Cardiac septum (tissue), 1 donor: ENCODE results near the gene UNC13B. TPM values are rescaled to one million over a fixed set of nuclear protein-coding genes. Genes with fewer than 3 reads are reported as not detected.
"Not testable (repeated sequence)": the region's sequence is repeated elsewhere in the genome, so short reads cannot be mapped to it uniquely, and the experiment has no call there.

Experiments
- DNase-seq: peaks from one replicate; pipeline ENCODE4 v3.0.0-alpha.2; 2020; ENCODE audit warnings: low spot score
- intact Hi-C: fragments of 100-400 bp; cut with DNase I; formaldehyde crosslinking; loops from one replicate; pipeline ENCODE4 v1.14.0; 2022
- long read RNA-seq: library from polyadenylated mRNA; unstranded; transcript quantifications from one replicate; pipeline ENCODE4 v2.0.0, GENCODE V29; 2021
- total RNA-seq: library from RNA; stranded (reverse); fragmentation: NEBNext Ultra II Directional; extraction: Animal tissue kit (Norgen Biotek cat#: 25700); gene quantifications from one replicate; pipeline ENCODE4 v1.2.1, GENCODE V29; 2021
- donor health status: DM: no; HTN: no; CAD: no.

The UNC13B gene
- total RNA-seq: 24.7 TPM
- long read RNA-seq, partial matches to known transcripts: 28 of 30 reads
- long read RNA-seq, other reads (novel, unspliced or antisense): 2 of 30 reads

DNA sequence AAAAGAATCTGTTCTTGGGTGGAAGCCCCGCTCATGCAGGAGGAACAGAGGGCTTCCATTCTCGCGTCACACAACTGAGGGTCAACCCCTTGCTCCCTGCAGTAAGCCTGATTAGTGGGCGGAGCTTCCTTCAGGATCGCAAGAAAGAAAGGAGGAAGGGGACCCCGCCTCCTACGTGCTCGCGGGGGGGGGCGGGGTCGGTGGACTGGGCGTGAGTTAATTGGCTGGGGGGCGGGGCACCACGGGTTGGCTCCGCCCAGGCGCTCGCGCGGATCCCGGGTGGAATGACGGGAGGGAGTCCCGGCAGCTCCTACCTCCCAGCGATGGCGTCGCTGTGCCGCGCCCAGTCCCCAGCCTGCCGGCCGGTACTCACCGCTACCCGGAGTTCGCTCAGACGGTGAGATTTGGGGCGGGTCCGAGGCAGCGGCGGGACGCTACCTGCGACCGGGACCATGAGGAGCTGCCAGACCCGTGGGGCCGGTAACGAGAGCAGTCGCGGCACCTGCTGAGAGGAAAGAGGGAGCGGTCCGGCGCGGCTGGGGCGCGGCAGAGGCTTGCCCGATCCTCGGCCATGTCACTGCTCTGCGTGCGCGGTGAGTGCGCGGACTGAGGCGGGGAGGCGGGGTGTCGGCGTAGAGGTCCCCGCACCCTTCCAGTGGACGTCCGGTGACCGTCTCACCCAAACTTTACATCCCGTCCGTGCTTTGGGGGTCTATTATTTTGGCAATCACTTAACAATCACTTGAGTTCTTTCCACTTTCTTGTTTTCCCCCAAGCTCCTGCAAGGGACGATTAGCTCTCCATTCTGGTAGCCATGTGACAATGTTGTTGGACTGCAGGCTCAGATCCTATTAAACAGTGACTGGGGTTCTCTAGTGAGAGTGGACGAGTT, at the start of gene UNC13B:
Gene UNC13B, plus strand, starts transcription at position 297 of the 892 bp plus-strand sequence. Its CDS starts 275 bp downstream, at position 572.
- DNase-seq: peak; percentile 96
- intact Hi-C loops: loop anchor here (1.0 to 5.0 kb wide), 2 partner anchors 47 to 95 kb away; partner anchors contain the start of gene ATOSB

DNA sequence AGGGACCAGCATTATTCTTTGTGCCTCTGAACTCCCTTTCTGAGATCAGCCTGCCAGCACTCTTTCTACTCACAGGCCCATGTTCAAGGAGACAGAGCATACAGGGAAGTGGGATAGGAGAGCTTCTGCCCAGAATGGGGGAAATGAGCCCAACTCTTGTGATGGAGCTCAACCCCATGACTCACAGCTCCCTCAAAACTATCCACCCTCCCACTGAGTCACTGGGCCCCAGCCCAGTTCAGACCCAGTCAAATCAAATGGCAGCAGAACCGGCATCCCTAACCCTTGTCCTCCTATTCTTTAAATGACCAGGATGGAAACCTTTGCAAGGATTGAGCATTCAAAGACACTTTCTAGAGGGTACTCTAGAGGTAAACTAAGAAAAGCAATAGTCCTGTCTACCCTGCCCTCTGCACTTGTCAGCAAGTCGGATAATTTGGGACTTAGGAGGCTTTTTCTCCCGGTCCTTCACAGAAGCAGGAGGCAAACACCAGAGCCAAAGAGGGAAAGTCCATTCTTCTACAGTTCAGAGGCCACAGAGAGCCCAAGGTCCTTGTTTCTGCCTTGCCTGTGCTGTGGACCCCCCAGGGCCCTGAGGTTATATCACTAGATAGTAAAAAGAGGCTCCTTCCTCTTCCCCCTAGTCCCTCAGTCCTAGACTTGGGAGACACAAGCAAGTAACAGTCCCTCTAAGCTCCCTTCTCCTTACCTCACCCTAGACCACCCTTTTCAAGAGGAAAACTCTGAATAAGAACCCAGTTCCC, 49.4 kb upstream of the UNC13B start:
- no peak for DNase-seq
- intact Hi-C loops: loop anchor here (10.0 kb wide), 2 partner anchors 442 to 492 kb away; partner anchors contain the start of gene TESK1

DNA sequence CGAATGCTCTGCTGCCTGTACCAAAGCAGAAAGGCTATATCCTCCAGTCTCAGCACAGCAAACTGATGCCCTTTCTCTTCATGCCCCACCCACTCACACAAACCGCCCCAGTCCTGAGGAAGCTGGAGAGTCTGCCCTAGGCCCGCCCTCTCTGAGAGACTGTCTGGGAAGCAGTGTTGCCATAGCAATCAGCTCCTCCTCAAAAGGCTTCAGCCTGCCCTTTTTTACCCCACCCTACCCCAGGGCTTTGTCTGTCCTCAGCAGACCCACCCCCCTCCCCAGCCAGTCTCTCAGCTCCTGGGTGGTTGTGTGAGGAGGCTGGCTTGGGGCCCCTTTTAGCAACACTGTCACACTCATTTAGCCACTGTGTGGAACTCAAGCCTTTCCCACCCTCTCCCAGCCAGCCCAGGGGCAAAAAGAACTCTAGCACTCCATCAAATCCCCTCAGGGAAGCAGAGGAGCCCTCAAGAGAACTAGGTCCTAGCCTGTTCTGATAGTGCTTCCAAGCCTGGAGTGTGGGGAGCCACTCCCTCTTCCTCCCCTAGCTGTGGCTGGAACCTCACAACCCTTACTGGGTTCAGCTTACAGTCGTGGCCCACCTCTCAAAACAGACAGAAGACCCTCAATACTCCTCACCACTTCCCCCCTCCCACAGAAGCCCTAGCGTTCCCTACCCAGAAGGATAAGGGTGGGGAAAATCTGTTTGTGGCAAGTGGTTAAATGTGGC, 47.5 kb upstream of the UNC13B start:
- DNase-seq: peak; percentile 92
- intact Hi-C loops: loop anchor here (10.0 kb wide), 2 partner anchors 441 to 491 kb away; partner anchors contain the start of gene TESK1

DNA sequence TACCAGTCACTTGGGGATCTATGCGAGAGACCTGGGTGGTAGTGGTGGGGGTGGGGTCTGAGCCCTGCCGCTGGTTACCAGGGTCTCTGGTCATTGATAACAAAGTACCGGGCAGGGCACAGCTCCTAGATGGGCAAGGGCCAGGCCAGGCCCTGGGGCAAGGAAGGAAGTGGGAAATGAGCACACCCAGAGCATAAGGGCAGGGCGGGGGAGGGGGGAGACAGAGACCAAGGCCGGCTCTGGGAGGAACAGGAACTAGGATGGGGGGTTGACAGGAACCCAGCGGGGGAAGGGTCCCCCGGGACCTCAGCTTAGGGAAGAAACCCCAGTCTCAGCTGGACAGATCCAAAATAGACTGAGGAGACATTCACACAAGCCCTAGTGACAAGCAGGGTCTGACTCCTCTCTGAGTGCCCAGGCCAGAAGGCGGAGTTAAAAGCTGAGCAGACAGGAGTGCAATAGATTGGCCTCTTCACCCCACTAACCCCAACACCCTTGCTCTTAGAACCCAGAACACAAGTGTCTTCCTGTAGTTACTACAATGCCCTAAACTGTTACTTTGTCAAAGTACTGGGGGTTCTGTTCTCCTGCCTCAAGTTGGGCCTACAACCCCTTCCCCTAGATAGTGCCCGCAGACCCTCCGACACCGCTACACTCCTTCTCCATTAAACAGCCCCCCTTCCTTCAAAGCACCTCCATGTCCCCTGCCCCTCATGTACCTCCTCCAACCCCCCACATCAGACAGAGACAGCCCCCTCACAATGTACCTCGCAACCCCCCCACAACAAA, 46.8 kb upstream of the UNC13B start:
- peak; percentile 91 for DNase-seq
- intact Hi-C loops: loop anchor here (1.0 to 10.0 kb wide), 3 partner anchors 47 to 490 kb away; partner anchors contain the start of genes TESK1 and UNC13B

DNA sequence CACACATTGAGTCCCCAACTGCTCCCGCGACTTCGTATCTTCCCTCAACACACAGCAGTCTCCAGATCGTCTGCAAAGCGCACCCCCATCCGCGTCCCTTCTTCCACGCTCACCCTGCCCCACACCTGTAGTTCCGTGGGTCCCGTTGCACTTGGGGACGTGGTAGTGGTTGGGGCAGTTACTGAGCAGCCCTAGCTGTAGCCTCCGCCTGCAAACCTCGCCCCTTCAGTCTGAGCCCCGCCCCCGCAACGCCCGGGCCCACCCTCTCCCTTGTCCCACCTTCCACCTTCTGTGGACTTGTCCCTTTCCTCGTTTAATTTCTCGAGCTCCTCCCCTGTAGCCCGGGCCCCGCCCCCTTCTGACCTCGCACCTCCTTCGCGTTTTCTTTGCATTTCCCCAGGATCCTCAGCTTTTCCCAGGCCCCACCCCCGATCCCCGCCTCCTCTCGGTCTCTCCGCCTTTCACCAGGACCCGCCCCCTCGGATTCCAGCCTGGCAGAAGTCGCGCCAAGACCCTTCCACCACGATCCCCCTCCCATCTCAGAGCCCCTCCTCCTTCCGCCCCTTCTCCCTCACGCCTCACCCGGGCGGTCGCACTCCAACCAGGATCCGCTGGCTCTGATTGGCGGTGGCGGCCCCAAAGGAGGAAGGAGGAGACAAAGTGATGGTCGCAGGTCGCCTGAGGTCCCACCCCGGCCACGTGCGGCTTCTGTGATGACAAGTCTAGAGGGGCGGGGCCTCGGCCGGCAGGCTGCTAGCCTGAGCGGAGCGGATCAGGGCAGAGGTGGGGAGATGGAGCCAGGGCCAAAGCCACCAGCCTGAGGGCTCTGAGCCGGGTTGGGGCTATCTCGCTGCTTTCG, 45.9 kb upstream of the UNC13B start, which contains the start of gene ATOSB:
Gene ATOSB, minus strand, starts transcription at position 183 of the 859 bp plus-strand sequence. CDS start 7,588 bp downstream, outside the sequence.
- peak; percentile 98 for DNase-seq
- intact Hi-C loops: loop anchor here (1.0 to 10.0 kb wide), 4 partner anchors 46 to 489 kb away; partner anchors contain the start of genes TESK1 and UNC13B

DNA sequence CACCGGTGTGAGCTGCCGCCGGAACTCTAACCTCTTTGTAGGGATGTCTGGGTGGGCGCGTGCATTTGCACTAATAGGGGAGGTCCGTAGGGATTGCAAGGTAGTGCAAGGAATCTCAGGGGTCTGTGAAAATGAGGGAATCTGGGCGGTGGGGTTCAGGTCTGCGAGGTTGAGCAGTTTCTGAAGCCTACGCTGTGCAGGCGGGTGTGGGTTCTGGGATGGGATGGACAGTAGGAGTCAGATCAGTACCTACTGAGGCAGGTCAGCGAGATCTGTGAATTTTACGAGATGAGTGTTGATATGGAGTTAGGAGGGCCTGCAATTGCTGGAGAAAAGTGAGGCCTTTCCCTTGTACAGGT, 45.3 kb upstream of the UNC13B start:
- intact Hi-C loops: loop anchor here (1.0 to 10.0 kb wide), 3 partner anchors 361 to 488 kb away; partner anchors contain the start of gene TESK1
- DNase-seq: no peak

DNA sequence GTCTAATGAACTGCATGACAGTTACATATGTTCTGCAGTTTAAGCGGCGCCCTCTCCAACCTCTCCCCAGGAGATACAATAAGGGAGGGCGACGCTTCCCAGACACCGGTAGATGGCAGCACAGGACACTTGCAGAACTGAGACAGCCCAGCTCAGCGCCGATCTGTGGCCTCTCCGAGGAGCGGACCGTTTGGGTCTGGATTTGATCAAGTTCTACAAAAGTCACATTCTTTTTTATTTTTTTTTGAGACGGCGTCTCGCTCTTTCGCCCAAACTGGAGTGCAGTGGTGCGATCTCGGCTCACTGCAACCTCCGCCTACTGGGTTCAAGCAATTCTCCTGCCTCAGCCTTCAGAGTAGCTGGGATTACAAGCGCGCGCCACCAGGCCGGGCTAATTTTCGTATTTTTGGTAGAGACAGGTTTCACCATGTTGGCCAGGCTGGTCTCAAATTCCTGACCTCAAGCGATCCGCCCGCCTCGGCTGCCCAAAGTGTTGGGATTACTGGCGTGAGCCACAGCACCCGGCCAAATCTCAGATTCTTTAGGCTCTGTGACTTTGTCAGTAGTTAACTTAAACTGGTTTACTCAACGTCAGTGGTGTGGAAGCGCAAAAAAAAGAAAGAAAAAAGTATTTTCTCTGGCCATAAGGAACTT, 44.8 kb upstream of the UNC13B start:
- peak; percentile 94 for DNase-seq
- intact Hi-C loops: loop anchor here (1.0 to 10.0 kb wide), 4 partner anchors 141 to 488 kb away; partner anchors contain the start of gene TESK1

DNA sequence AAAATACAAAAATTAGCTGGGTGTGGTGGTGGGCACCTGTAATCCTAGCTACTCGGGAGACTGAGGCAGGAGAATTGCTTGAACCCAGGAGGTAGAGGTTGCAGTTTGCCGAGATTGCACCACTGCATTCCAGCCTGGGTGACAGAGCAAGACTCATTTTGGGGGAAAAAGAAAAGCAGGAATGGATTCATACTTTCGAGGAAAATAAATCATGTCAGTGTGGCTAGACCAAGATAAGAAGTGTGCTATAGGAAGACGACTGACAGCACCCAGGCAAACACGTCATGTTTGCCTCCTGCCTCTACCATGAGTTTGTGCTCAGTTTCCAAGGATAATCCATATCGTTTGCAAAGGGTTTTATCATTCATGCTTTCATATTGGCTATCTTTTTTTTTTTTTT, 26.9 kb upstream of the UNC13B start:
- intact Hi-C loops: no loop called here
- DNase-seq: no peak

DNA sequence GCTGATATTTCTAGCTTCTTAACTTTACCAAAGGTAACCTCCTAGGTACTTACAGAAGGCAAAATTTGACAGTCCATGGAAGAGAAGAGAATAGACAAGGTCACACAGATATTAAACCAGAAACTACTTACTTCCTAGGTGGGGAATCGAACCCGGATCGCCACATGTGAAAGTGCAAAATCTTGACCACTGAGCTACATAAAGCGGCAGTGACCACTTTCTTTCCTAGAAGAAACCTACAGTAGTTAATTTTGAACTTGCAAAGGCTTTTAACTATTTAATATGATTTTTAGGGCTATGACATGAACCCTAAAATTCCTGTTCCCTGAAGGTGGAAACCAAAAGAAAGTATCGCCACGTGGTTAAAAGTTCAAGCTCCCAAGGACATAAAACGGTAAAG, 25.8 kb upstream of the UNC13B start:
- intact Hi-C loops: no loop called here
- no peak for DNase-seq

DNA sequence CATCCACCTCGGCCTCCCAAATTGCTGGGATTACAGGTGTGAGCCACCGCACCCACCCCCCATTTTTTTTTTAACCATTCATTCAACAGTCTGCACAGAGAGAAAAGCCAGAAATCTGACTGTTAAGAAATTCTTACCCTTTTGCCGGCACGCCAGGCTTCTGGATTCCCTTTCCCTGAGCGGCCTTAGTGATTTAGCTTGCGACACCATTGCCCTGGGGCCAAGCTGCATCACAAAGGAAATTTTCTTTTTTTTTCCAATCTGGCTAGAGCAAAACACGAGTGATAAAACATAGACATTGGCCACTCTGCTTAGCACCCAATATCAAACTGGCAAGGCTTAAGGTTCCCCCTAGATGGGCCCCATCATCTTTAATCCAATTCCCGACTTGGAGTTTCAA, 24.9 kb upstream of the UNC13B start:
- intact Hi-C loops: no loop called here
- no peak for DNase-seq

DNA sequence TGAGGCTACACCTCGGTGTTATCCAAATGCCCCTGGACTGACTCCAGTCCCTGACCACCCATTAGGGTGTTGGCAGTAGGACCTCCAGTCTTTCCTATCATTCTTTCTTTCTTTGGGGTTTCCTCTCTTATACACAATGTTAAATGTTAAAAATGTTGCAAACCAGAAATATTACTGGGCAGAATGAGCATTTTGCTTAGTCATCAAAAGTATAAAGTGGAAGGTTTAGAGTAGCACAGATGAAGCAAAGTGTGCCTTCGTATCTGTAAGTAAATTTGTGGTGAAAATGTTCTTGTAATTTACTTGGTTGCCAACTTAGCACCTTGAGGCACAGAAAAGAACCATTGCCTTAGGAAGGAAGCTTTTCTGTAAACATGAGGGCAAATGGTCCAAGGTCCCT, 21.7 kb upstream of the UNC13B start:
- DNase-seq: no peak
- intact Hi-C loops: no loop called here

DNA sequence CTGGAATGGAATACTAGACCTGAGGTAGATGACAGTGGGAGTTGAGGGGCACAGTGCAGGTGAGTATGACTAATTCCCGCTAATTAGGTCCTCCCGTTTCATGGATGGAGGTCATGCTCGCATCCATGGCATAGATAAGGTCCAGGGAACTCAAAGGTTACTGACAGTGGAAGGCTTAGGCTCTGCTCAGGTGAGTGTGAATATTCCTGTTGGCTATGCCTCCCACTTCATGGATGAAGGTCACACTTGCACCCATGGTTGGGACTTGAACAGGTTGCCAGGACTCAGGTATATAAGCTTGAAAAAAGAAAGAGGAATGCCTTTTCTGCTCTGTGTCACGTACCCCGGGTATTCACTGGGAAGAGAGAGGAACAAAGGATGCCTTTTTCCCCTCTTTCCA, 19.8 kb upstream of the UNC13B start:
- no peak for DNase-seq
- intact Hi-C loops: no loop called here

DNA sequence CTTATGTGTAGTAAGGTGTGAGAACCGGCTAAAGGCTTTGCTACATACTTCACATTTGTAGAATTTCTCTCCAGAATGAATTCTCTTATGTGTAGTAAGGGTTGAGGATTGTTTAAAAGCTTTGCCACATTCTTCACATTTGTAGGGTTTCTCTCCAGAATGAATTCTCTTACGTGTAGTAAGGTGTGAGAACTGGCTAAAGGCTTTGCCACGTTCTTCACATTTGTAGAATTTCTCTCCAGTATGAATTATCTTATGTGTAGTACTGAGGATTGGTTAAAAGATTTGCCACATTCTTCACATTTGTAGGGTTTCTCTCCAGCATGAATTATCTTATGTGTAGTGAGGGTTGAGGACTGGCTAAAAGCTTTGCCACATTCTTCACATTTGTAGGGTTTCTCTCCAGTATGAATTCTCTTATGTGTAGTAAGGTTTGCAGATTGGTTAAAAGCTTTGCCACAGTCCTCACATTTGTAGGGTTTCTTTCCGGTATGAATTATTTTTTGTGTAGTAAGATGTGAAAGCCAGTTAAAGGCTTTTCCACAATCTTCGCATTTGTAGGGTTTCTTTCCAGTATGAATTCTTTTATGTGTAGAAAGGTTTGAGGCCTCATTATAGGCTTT, 13.8 kb upstream of the UNC13B start:
- intact Hi-C loops, DNase-seq: not testable (repeated sequence)

DNA sequence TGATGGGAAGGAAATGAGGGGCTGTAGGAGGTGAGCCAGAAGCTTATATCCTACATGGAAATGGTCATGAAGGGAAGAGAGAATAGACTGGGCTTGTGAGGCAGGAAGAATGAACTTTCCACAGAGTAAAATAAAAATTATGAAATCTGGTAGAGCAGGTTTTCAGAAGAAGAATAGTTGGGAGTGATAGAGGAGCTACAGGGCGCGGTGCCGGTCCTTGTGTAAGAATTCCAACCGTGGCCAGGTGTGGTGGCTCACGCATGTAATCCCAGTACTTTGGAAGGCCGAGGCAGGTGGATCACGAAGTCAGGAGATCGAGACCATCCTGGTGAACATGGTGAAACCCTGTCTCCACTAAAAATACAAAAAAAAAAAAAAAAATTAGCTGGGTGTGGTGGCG, 8.9 kb upstream of the UNC13B start:
- intact Hi-C loops: no loop called here
- no peak for DNase-seq

DNA sequence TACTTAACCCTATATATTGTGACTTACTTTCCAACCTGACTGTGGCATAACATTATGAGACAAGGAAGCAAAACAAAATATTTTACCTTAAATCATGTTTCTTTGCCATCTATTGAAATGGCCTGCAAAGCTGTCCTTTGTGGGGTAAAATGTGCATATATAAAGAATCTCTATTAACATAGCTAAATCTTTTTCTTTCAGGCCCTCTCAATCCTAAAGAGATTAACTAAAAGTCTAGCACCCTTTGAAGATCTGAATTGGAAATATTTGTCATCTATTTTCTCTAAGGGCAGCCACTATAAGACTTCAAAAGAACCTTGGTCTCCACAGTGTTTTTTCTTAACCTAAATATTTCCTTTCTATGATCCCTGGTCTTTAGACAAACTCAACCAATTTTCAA, 5.0 kb upstream of the UNC13B start:
- DNase-seq: no peak
- intact Hi-C loops: no loop called here

DNA sequence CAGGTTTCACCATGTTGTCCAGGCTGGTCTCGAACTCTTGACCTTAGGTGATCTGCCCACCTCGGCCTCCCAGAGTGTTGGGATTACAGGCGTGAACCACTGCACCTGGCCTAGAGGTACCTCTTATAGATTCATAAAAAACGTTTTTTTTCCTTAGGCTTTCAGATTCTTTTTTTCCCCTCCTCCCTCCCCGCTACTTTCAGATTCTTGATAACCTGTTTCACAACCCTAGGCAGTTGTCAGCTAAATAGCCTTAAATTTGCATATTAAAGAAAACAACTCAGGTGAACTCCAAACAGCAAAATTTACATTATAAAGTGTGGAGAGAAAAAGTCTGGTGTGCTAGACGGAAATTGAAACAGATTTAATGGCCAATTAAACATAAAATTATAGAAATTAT, 4.0 kb upstream of the UNC13B start:
- intact Hi-C loops, DNase-seq: not testable (repeated sequence)
